WERI-Rb-1 (cell line): ENCODE data around the gene ICOS.

ENCODE experiments used
- DNase-seq: peaks from one replicate; pipeline ENCODE4 v3.0.0-alpha.2; 2020
- H3K27ac ChIP-seq: fragments of 250-450 bp; sonication (Bioruptor Pico); 2 replicates; pipeline ENCODE4 v1.5.1; 2020; ENCODE audit warnings: mild to moderate bottlenecking, moderate library complexity
- H3K27me3 ChIP-seq: fragments of 250-450 bp; sonication (Bioruptor Pico); 2 replicates; pipeline ENCODE4 v1.5.1; 2021; ENCODE audit warnings: mild to moderate bottlenecking, low read depth, moderate library complexity; ENCODE audit not compliant: insufficient read depth, severe bottlenecking
- H3K36me3 ChIP-seq: fragments of 250-450 bp; sonication (Bioruptor Pico); 2 replicates; pipeline ENCODE4 v1.5.1; 2020; ENCODE audit warnings: mild to moderate bottlenecking, moderate library complexity
- H3K4me3 ChIP-seq: 2 replicates; pipeline ENCODE4 v1.5.1; 2011; ENCODE audit warnings: low read depth, mild to moderate bottlenecking, control low read depth, low read length
- H3K9me3 ChIP-seq: fragments of 250-450 bp; sonication (Bioruptor Pico); 2 replicates; pipeline ENCODE4 v1.5.1; 2021; ENCODE audit warnings: mild to moderate bottlenecking, moderate library complexity; ENCODE audit not compliant: severe bottlenecking
- CTCF ChIP-seq: IDR thresholded peaks from 2 replicates; pipeline ENCODE4 v1.5.1; 2011; ENCODE audit warnings: low read depth, mild to moderate bottlenecking, control low read depth, inconsistent platforms, low read length

Gene ICOS

GRCh38 chr2:203988500-203989260, 52.1 kb downstream of the ICOS start:
- no peak for DNase-seq
- TF ChIP-seq CTCF: no peak
- Histone ChIP-seq H3K9me3 (no peaks in the 10 kb centered on the region), H3K36me3 (no peaks in the 10 kb centered on the region), H3K4me3 (no peak overlapping the region), H3K27me3 (no peaks in the 10 kb centered on the region), H3K27ac (no peak overlapping the region)

DNA sequence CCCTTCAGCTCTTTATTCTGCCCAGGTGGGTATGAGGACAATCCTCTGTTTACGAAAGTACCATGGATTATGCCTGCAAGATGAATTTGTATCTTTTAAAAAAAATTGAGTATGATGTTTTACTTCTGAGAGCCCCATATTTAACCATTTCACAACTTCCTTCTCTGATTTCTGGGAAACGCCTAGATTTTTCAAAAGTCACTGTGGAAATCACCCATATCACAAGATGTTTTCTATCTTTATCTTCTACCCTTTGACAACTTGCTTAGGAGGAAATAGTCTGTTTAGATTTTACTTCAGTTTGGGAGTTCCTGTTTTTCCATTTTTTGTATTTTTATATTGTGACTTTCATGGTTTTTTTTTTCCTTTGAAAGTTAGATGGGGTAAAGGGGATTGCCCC, 53.0 kb downstream of the ICOS start:
- H3K9me3 ChIP-seq: no peaks in the 10 kb centered on the region
- H3K27me3 ChIP-seq: no peaks in the 10 kb centered on the region
- DNase-seq: no peak
- H3K36me3 ChIP-seq: no peaks in the 10 kb centered on the region
- no peak for TF ChIP-seq CTCF
- H3K4me3 ChIP-seq: no peak overlapping the region
- no peak overlapping the region for H3K27ac ChIP-seq

DNA sequence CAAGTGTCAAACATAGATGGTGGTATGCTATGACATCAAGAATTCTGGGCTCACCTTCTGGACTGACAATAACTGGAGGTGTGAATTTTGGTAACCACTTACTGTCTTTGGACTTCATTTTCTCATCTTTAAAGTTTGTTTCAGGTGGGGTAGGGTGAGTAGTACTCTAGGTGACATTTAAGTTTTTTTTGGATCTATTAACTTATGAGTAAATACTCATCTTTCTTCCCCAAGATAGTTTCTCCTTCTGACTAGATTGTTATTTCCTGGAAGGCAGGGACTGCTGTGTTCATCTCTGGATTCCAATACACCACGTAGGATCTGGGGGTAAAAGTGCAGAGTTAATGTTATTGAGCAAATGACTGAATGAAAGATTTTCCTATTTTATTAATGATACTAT, 55.9 kb downstream of the ICOS start:
- no peak for DNase-seq

GRCh38 chr2:203993011-203993410, 56.4 kb downstream of the ICOS start:
- Histone ChIP-seq H3K9me3 (no peaks in the 10 kb centered on the region), H3K27me3 (no peaks in the 10 kb centered on the region), H3K27ac (no peak overlapping the region), H3K4me3 (no peak overlapping the region), H3K36me3 (no peaks in the 10 kb centered on the region)
- TF ChIP-seq CTCF: no peak
- DNase-seq: no peak

More for the DNA sequence above, 55.9 kb downstream of the ICOS start:
- Histone ChIP-seq H3K27ac (no peak overlapping the region), H3K4me3 (no peak overlapping the region), H3K27me3 (no peaks in the 10 kb centered on the region), H3K36me3 (no peaks in the 10 kb centered on the region), H3K9me3 (no peaks in the 10 kb centered on the region)
- no peak for TF ChIP-seq CTCF

- Histone ChIP-seq H3K27me3 (no peaks in the 10 kb centered on the region), H3K9me3 (no peaks in the 10 kb centered on the region), H3K27ac (no peak overlapping the region), H3K36me3 (no peaks in the 10 kb centered on the region), H3K4me3 (no peak overlapping the region)
- DNase-seq: no peak
- no peak for TF ChIP-seq CTCF
Measured at GRCh38 chr2:203993560-203993959, 57.0 kb downstream of the ICOS start.

- Histone ChIP-seq H3K4me3 (no peak overlapping the region), H3K36me3 (no peaks in the 10 kb centered on the region), H3K27ac (no peak overlapping the region), H3K27me3 (no peaks in the 10 kb centered on the region), H3K9me3 (no peaks in the 10 kb centered on the region)
- no peak for TF ChIP-seq CTCF
- no peak for DNase-seq
Measured at GRCh38 chr2:203994735-203995134, 58.2 kb downstream of the ICOS start.
